H1 (cell line): Measurements from ENCODE around the gene TPPP. TPM values are rescaled to one million over a fixed set of nuclear protein-coding genes. Genes with fewer than 3 reads are reported as not detected.

Experiments used
- CBX8 ChIP-seq: fragments of 300-800, 300-1000 bp; sonication (generic); IDR thresholded peaks from 2 replicates; pipeline ENCODE4 v1.7.1; 2016; ENCODE audit warnings: low read depth, low read length, borderline replicate concordance
- NRF1 ChIP-seq: IDR thresholded peaks from 2 replicates; pipeline ENCODE4 v1.6.1; 2011; ENCODE audit warnings: mild to moderate bottlenecking, low read depth, low read length, improper control_type of control experiment
- SAP30 ChIP-seq: fragments of 300-600 bp; sonication (generic); IDR thresholded peaks from 2 replicates; pipeline ENCODE4 v1.7.1; 2012; ENCODE audit warnings: low read length, moderate library complexity, mild to moderate bottlenecking, inconsistent platforms; ENCODE audit not compliant: insufficient read depth, insufficient replicate concordance
- polyA plus RNA-seq, 7 experiments: library from polyadenylated mRNA; depleted of rRNA in 3 of 7; stranded (reverse) in 5 of 7; unstranded in 2 of 7; fragments of >200 nt in 5 of 7; fragments of 200-250 nt in 2 of 7; gene quantifications; 1 replicate in 5 of 7; 2 replicates in 1 of 7; 4 replicates in 1 of 7; pipeline versions ENCODE4 v1.2.1 to v1.2.3, GENCODE V29; 2011 to 2013; ENCODE audit warnings: missing spikeins in 2 of 7, mixed read lengths in 2 of 7
- total RNA-seq: library from RNA; stranded (reverse); fragmentation: NEBNext Ultra II Directional; extraction: Animal tissue kit (Norgen Biotek cat#: 25700); gene quantifications from 2 replicates; pipeline ENCODE4 v1.2.1, GENCODE V29; 2021

Gene TPPP
- total and polyA plus RNA-seq, 2 of the 8 experiments (the other 6 are each of a cell fraction or from before 2014, with no cell fraction given): 0.36 to 0.93 TPM

- TF ChIP-seq SAP30 (no peak), CBX8 (no peak), NRF1 (no peak)
- TF ChIP-seq, all 59 proteins: peak for 2
Measured at GRCh38 chr5:616484-617039, 76.6 kb downstream of the TPPP start (continued).
